Small intestine (tissue), 7 donors: Measurements from ENCODE around the gene CHRNA4. TPM values are rescaled to one million over a fixed set of nuclear protein-coding genes. Genes with fewer than 3 reads are reported as not detected.

Experiments
- DNase-seq, 2 donors: peaks; one replicate each; pipeline versions ENCODE4 v3.0.0 to v3.0.0-alpha.2; 2013
- FAIRE-seq: peaks from 2 replicates; lab custom pipeline; 2012; peaks lifted over from hg19 to GRCh38; lab: Jason Lieb, UNC
- H3K27ac ChIP-seq, 3 donors: one replicate each; pipeline ENCODE4 v1.5.1; 2013; ENCODE audit warnings: low read length in 2 of 3, mild to moderate bottlenecking in 2 of 3, control low read depth in 1 of 3, inconsistent platforms in 1 of 3, low read depth in 1 of 3, moderate library complexity in 1 of 3
- H3K27me3 ChIP-seq, 3 donors: one replicate each; pipeline ENCODE4 v1.6.1; 2013; ENCODE audit warnings: low read length in 3 of 3, inconsistent platforms in 1 of 3; ENCODE audit not compliant: control insufficient read depth in 3 of 3, insufficient read depth in 3 of 3
- H3K36me3 ChIP-seq, 3 donors: one replicate each; pipeline ENCODE4 v1.6.1; 2013; ENCODE audit warnings: low read length in 3 of 3, inconsistent platforms in 1 of 3, low read depth in 1 of 3, mild to moderate bottlenecking in 1 of 3, moderate library complexity in 1 of 3; ENCODE audit not compliant: control insufficient read depth in 3 of 3, insufficient read depth in 2 of 3
- H3K4me1 ChIP-seq, 3 donors: one replicate each; pipeline ENCODE4 v1.6.1; 2013; ENCODE audit warnings: low read length in 2 of 3, inconsistent platforms in 1 of 3, low read depth in 1 of 3, mild to moderate bottlenecking in 1 of 3, moderate library complexity in 1 of 3; ENCODE audit not compliant: control insufficient read depth in 3 of 3, insufficient read depth in 2 of 3
- H3K4me3 ChIP-seq, 3 donors: one replicate each; pipeline ENCODE4 v1.5.1; 2013; ENCODE audit warnings: low read length in 3 of 3, control low read depth in 1 of 3, inconsistent platforms in 1 of 3, low read depth in 1 of 3, mild to moderate bottlenecking in 1 of 3, moderate library complexity in 1 of 3
- H3K9me3 ChIP-seq, 2 donors: one replicate each; pipeline ENCODE4 v1.6.1; 2013; ENCODE audit warnings: low read depth in 1 of 2, low read length in 1 of 2; ENCODE audit not compliant: control insufficient read depth in 2 of 2, insufficient read depth in 1 of 2
- WGBS, 3 donors: extraction: QIAGEN DNeasy Blood & Tissue Kit; methylation state at CpG; one replicate each; pipeline ENCODE4 v1.1.7; 2013; 5-methylcytosine and 5-hydroxymethylcytosine counted together
- polyA plus RNA-seq, 4 donors: library from polyadenylated mRNA; stranded (reverse) in 3 of 4; unstranded in 1 of 4; fragments of 200-250 nt in 3 of 4; fragments of 120-200 nt in 1 of 4; gene quantifications; one replicate each; pipeline versions ENCODE4 v1.2.1 to v1.2.3, GENCODE V29; 2013
- donor health status: healthy with polysubstance abuse.
- donor health status: control.
- donor health status: control.
- donor health status: Bipolar disorder and iron deficiency.
- donor health status: healthy.

Gene CHRNA4
- polyA plus RNA-seq, 4 donors = 0.01 to 0.87 TPM; not detected in 2

GRCh38 chr20:63316502-63316921, 44.6 kb downstream of the CHRNA4 start:
- no peaks in the 10 kb centered on the region for H3K36me3 ChIP-seq
- FAIRE-seq = no peak
- DNase-seq = no peak
- no peaks in the 10 kb centered on the region for H3K4me1 ChIP-seq
- no peaks in the 10 kb centered on the region for H3K27me3 ChIP-seq
- no peak overlapping the region for H3K4me3 ChIP-seq
- no peak overlapping the region for H3K27ac ChIP-seq
- H3K9me3 ChIP-seq = no peaks in the 10 kb centered on the region
- 69 to 83% (median 79%) methylated on average over 14 of the region's 14 CpGs for WGBS, 3 donors

GRCh38 chr20:63315731-63316491, 45.2 kb downstream of the CHRNA4 start:
- FAIRE-seq (no peak), DNase-seq (no peak)
- no peaks in the 10 kb centered on the region for H3K27me3 ChIP-seq
- H3K9me3 ChIP-seq = no peaks in the 10 kb centered on the region
- no peak overlapping the region for H3K4me3 ChIP-seq
- H3K27ac ChIP-seq = no peak overlapping the region
- no peaks in the 10 kb centered on the region for H3K36me3 ChIP-seq
- WGBS, 3 donors = 70 to 83% (median 80%) methylated on average over 18 to 31 of the region's 31 CpGs
- no peaks in the 10 kb centered on the region for H3K4me1 ChIP-seq

GRCh38 chr20:63315240-63315689, 45.9 kb downstream of the CHRNA4 start:
- 47 to 59% (median 48%) methylated on average over 14 to 15 of the region's 15 CpGs for WGBS, 3 donors
- Histone ChIP-seq H3K4me3 (no peak overlapping the region), H3K27ac (no peak overlapping the region), H3K9me3 (no peaks in the 10 kb centered on the region), H3K27me3 (no peaks in the 10 kb centered on the region), H3K4me1 (no peaks in the 10 kb centered on the region), H3K36me3 (no peaks in the 10 kb centered on the region)
- no peak for FAIRE-seq
- no peak for DNase-seq

- H3K27me3 ChIP-seq = no peaks in the 10 kb centered on the region
- no peaks in the 10 kb centered on the region for H3K4me1 ChIP-seq
- no peaks in the 10 kb centered on the region for H3K9me3 ChIP-seq
- no peak for FAIRE-seq
- DNase-seq = no peak
- H3K27ac ChIP-seq = no peak overlapping the region
- H3K36me3 ChIP-seq = no peaks in the 10 kb centered on the region
- WGBS, 3 donors = 69 to 82% (median 75%) methylated on average over 19 to 21 of the region's 21 CpGs
- no peak overlapping the region for H3K4me3 ChIP-seq
These were observed 46.4 kb downstream of the CHRNA4 start for GRCh38 chr20:63314566-63315239.

- no peaks in the 10 kb centered on the region for H3K27me3 ChIP-seq
- no peak overlapping the region for H3K27ac ChIP-seq
- H3K36me3 ChIP-seq = no peaks in the 10 kb centered on the region
- H3K4me1 ChIP-seq = no peaks in the 10 kb centered on the region
- DNase-seq = no peak
- H3K4me3 ChIP-seq = no peak overlapping the region
- WGBS, 3 donors = 30 to 75% (median 45%) methylated on average over 7 to 9 of the region's 9 CpGs
- FAIRE-seq = no peak
- no peaks in the 10 kb centered on the region for H3K9me3 ChIP-seq
These were observed 47.1 kb downstream of the CHRNA4 start for GRCh38 chr20:63314015-63314471.

- DNase-seq (no peak), FAIRE-seq (no peak)
- no peaks in the 10 kb centered on the region for H3K27me3 ChIP-seq
- H3K4me1 ChIP-seq = no peaks in the 10 kb centered on the region
- 50 to 77% (median 55%) methylated on average over 22 to 25 of the region's 25 CpGs for WGBS, 3 donors
- H3K36me3 ChIP-seq = no peaks in the 10 kb centered on the region
- H3K4me3 ChIP-seq = no peak overlapping the region
- H3K9me3 ChIP-seq = no peaks in the 10 kb centered on the region
- no peak overlapping the region for H3K27ac ChIP-seq
These were observed 47.7 kb downstream of the CHRNA4 start for GRCh38 chr20:63313349-63314014.

- no peak for FAIRE-seq
- WGBS, 3 donors = 70 to 75% (median 71%) methylated on average over 19 to 22 of the region's 22 CpGs
- no peak overlapping the region for H3K27ac ChIP-seq
- H3K4me1 ChIP-seq = no peaks in the 10 kb centered on the region
- no peaks in the 10 kb centered on the region for H3K27me3 ChIP-seq
- DNase-seq = no peak
- H3K4me3 ChIP-seq = no peak overlapping the region
- H3K9me3 ChIP-seq = no peaks in the 10 kb centered on the region
- H3K36me3 ChIP-seq = no peaks in the 10 kb centered on the region
These were observed 48.3 kb downstream of the CHRNA4 start for GRCh38 chr20:63312690-63313348.

- Histone ChIP-seq H3K27ac (no peak overlapping the region), H3K9me3 (no peaks in the 10 kb centered on the region), H3K36me3 (no peaks in the 10 kb centered on the region), H3K27me3 (no peaks in the 10 kb centered on the region), H3K4me3 (no peak overlapping the region), H3K4me1 (no peaks in the 10 kb centered on the region)
- no peak for DNase-seq
- no peak for FAIRE-seq
- WGBS, 3 donors = 35 to 53% (median 48%) methylated on average over 9 of the region's 9 CpGs
These were observed 48.9 kb downstream of the CHRNA4 start for GRCh38 chr20:63312273-63312672.
